HEK293T (cell line): Measurements from ENCODE around the gene INPP5A.
"Not testable (repeated sequence)": the region's sequence is repeated elsewhere in the genome, so short reads cannot be mapped to it uniquely, and the experiment has no call there.

Experiments used
- CTCF ChIA-PET: fragments of 350-600 bp; formaldehyde crosslinking; extraction: SDS; loops from one replicate; lab custom pipeline; 2021; ENCODE audit warnings: antibody characterized with exemption, inconsistent platforms; lab: Yijun Ruan, JAX
- POLR2A ChIA-PET: fragments of 350-600 bp; formaldehyde crosslinking; extraction: SDS; loops from one replicate; lab custom pipeline; 2020; ENCODE audit warnings: antibody characterized with exemption, inconsistent platforms; lab: Yijun Ruan, JAX
- DNase-seq: peaks from one replicate; pipeline ENCODE4 v3.0.0; 2012; ENCODE audit warnings: mixed read lengths; ENCODE audit errors: extremely low spot score
- ARNT ChIP-seq: fragments of 450-650 bp; IDR thresholded peaks from 2 replicates; pipeline ENCODE4 v1.6.1; 2017; ENCODE audit warnings: mild to moderate bottlenecking
- BHLHE40 ChIP-seq: fragments of 450-650 bp; IDR thresholded peaks from 2 replicates; pipeline ENCODE4 v1.6.1; 2016; ENCODE audit warnings: mild to moderate bottlenecking, moderate library complexity, borderline replicate concordance
- CTBP1 ChIP-seq: fragments of 450-650 bp; IDR thresholded peaks from 2 replicates; pipeline ENCODE4 v1.6.1; 2016; ENCODE audit warnings: borderline replicate concordance
- ELF4 ChIP-seq: fragments of 450-650 bp; IDR thresholded peaks from 2 replicates; pipeline ENCODE4 v1.6.1; 2017; ENCODE audit warnings: antibody characterized with exemption
- FOXA1 ChIP-seq: fragments of 450-650 bp; IDR thresholded peaks from 2 replicates; pipeline ENCODE4 v1.6.1; 2016; ENCODE audit warnings: mild to moderate bottlenecking
- FOXK2 ChIP-seq: fragments of 450-650 bp; IDR thresholded peaks from 2 replicates; pipeline ENCODE4 v1.6.1; 2016; ENCODE audit warnings: mild to moderate bottlenecking
- FOXM1 ChIP-seq: fragments of 450-650 bp; IDR thresholded peaks from 2 replicates; pipeline ENCODE4 v1.6.1; 2017; ENCODE audit warnings: mild to moderate bottlenecking, borderline replicate concordance
- HDGF ChIP-seq: fragments of 450-650 bp; IDR thresholded peaks from 2 replicates; pipeline ENCODE4 v1.6.1; 2017; ENCODE audit warnings: antibody characterized with exemption, borderline replicate concordance
- L3MBTL2 ChIP-seq: fragments of 450-650 bp; conservative IDR thresholded peaks from 2 replicates; pipeline ENCODE4 v1.6.1; 2016; ENCODE audit warnings: mild to moderate bottlenecking
- LEF1 ChIP-seq: fragments of 450-650 bp; IDR thresholded peaks from 2 replicates; pipeline ENCODE4 v1.6.1; 2017; ENCODE audit warnings: mild to moderate bottlenecking, borderline replicate concordance
- NFRKB ChIP-seq: fragments of 450-650 bp; IDR thresholded peaks from 2 replicates; pipeline ENCODE4 v1.6.1; 2016; ENCODE audit warnings: mild to moderate bottlenecking, moderate library complexity
- SP1 ChIP-seq: fragments of 450-650 bp; IDR thresholded peaks from 2 replicates; pipeline ENCODE4 v1.6.1; 2017
- SUZ12 ChIP-seq: fragments of 450-650 bp; IDR thresholded peaks from 2 replicates; pipeline ENCODE4 v1.6.1; 2016; ENCODE audit warnings: mild to moderate bottlenecking
- TARDBP ChIP-seq: fragments of 450-650 bp; IDR thresholded peaks from 2 replicates; pipeline ENCODE4 v1.6.1; 2016
- ZNF384 ChIP-seq: fragments of 450-650 bp; IDR thresholded peaks from 2 replicates; pipeline ENCODE4 v1.6.1; 2016
- TF ChIP-seq, protein P1 (sequence below): fragments of 450-650 bp; IDR thresholded peaks from 2 replicates; pipeline ENCODE4 v1.6.1; 2016

Gene INPP5A

GRCh38 chr10:132790470-132790869 lies 252.9 kb downstream of the INPP5A start:
- no peak for DNase-seq
- CTCF ChIA-PET, result interaction anchor here (0.6 kb wide), 1 partner anchor 16 kb away, joined by 3 read pairs; no protein-coding TSS in a partner anchor
- POLR2A ChIA-PET, result no interaction called here
- TF ChIP-seq BHLHE40, result no peak

GRCh38 chr10:132790934-132791829 lies 253.6 kb downstream of the INPP5A start:
- CTCF ChIA-PET, result interaction anchor here (0.6 kb wide), 1 partner anchor 15 kb away, joined by 3 read pairs; no protein-coding TSS in a partner anchor
- TF ChIP-seq ARNT (no peak), ZNF384 (no peak), FOXA1 (no peak), CTBP1 (no peak), FOXK2 (no peak), SP1 (no peak), ELF4 (no peak), TARDBP (no peak), NFRKB (no peak), SUZ12 (no peak), FOXM1 (no peak), HDGF (no peak), L3MBTL2 (no peak), BHLHE40 (no peak), LEF1 (no peak)
- TF ChIP-seq, protein P1, sequence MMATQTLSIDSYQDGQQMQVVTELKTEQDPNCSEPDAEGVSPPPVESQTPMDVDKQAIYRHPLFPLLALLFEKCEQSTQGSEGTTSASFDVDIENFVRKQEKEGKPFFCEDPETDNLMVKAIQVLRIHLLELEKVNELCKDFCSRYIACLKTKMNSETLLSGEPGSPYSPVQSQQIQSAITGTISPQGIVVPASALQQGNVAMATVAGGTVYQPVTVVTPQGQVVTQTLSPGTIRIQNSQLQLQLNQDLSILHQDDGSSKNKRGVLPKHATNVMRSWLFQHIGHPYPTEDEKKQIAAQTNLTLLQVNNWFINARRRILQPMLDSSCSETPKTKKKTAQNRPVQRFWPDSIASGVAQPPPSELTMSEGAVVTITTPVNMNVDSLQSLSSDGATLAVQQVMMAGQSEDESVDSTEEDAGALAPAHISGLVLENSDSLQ, result no peak
- DNase-seq, result no peak
- POLR2A ChIA-PET, result no interaction called here

GRCh38 chr10:132792099-132792498 lies 254.5 kb downstream of the INPP5A start:
- CTCF ChIA-PET, POLR2A ChIA-PET: not testable (repeated sequence)

DNA sequence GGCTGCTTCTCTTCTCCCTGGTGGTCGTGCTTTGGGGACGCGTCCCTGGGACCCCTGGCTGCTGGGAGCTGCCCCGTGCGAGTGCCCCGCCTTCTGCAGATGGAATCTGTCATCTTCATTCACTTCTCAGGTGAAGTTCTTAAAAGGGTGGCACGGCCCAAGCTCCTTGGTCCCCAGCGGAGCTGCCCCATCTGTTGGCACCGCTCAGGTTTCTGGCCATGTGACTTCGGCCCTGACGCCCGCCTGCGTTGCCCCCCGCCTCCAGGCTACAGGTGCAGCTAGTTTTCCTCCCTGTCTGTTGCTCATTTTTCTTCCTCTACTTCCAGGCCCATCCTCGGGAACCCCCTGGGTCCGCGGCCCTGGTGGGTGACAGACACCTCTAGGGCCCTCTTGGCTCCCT lies 255.2 kb downstream of the INPP5A start:
- no peak for DNase-seq
- TF ChIP-seq SP1 (no peak), LEF1 (no peak), ZNF384 (no peak), FOXA1 (no peak), HDGF (no peak), CTBP1 (no peak), FOXM1 (no peak), ARNT (no peak), TARDBP (no peak), NFRKB (no peak), SUZ12 (no peak), L3MBTL2 (no peak)
- TF ChIP-seq, protein P1, result no peak
- POLR2A ChIA-PET, result no interaction called here
- CTCF ChIA-PET, result no interaction called here

More at GRCh38 chr10:132792099-132792498, 254.5 kb downstream of the INPP5A start:
- DNase-seq, result not testable (repeated sequence)

- DNase-seq, result no peak
- TF ChIP-seq HDGF, result no peak
- no peak for TF ChIP-seq LEF1
- TF ChIP-seq CTBP1, result no peak
- TF ChIP-seq NFRKB, result no peak
- TF ChIP-seq FOXM1, result no peak
- no peak for TF ChIP-seq L3MBTL2
- no peak for TF ChIP-seq TARDBP
- no peak for TF ChIP-seq FOXA1
- no peak for TF ChIP-seq ZNF384
- TF ChIP-seq BHLHE40, result no peak
- TF ChIP-seq SUZ12, result no peak
- TF ChIP-seq FOXK2, result no peak
- no peak for TF ChIP-seq ELF4
- TF ChIP-seq SP1, result no peak
- TF ChIP-seq, protein P1, result no peak
- TF ChIP-seq ARNT, result no peak
- CTCF ChIA-PET, result no interaction called here
- POLR2A ChIA-PET, result no interaction called here
These were observed 255.6 kb downstream of the INPP5A start for GRCh38 chr10:132793213-132793612.
